Ovary (tissue), 9 donors: ENCODE measurements around the gene NEBL. TPM values are rescaled to one million over a fixed set of nuclear protein-coding genes. Genes with fewer than 3 reads are reported as not detected.

Source experiments
- DNase-seq, 5 donors: peaks; one replicate each; pipeline ENCODE4 v3.0.0-alpha.2; 2019 to 2020
- H3K27ac ChIP-seq, 2 donors: fragments of 200-600 bp; one replicate each; pipeline versions ENCODE4 v1.5.1 to v1.8.0; 2019 to 2022
- H3K27me3 ChIP-seq: fragments of 200-600 bp; one replicate; pipeline ENCODE4 v1.8.0; 2022
- H3K36me3 ChIP-seq: fragments of 200-600 bp; sonication (generic); one replicate; pipeline ENCODE4 v1.5.1; 2019
- H3K4me1 ChIP-seq: one replicate; pipeline ENCODE4 v1.8.1; 2013; ENCODE audit warnings: mild to moderate bottlenecking, moderate library complexity; ENCODE audit not compliant: insufficient read depth
- H3K4me3 ChIP-seq: fragments of 200-600 bp; sonication (generic); one replicate; pipeline ENCODE4 v1.5.1; 2017
- H3K9me3 ChIP-seq, 2 donors: fragments of 200-600 bp in 1 of 2; sonication (generic) in 1 of 2; one replicate each; pipeline versions ENCODE4 v1.5.1 to v1.8.1; 2013 to 2019; ENCODE audit warnings: mild to moderate bottlenecking in 1 of 2, moderate library complexity in 1 of 2
- EP300 ChIP-seq: sonication (generic); formaldehyde crosslinking; IDR thresholded peaks from one replicate; pipeline ENCODE4 v1.6.1; 2017; ENCODE audit warnings: antibody characterized with exemption
- POLR2A ChIP-seq: fragments of 450-650 bp; IDR thresholded peaks from one replicate; pipeline ENCODE4 v1.6.1; 2017; ENCODE audit warnings: antibody characterized with exemption, mild to moderate bottlenecking, moderate library complexity
- WGBS, 3 donors: extraction: QIAGEN DNeasy Blood & Tissue Kit in 1 of 3; methylation state at CpG; one replicate each; pipeline versions ENCODE4 v1.1.5 to v1.1.7; 2013 to 2017; 5-methylcytosine and 5-hydroxymethylcytosine counted together
- intact Hi-C, 4 donors: fragments of 100-400 bp; cut with DNase I; formaldehyde crosslinking; loops; one replicate each; pipeline versions ENCODE4 v1.11.0 to v1.15.1; 2022 to 2023
- polyA plus RNA-seq, 2 donors: library from polyadenylated mRNA; stranded (reverse); fragments of 200-250 nt in 1 of 2; fragments of 350-450 nt in 1 of 2; fragmentation: Illumina TruSeq in 1 of 2; extraction: RNeasy Lipid Tissue Mini Kit (QIAGEN cat#74804) in 1 of 2; gene quantifications; one replicate each; pipeline ENCODE4 v1.2.3, GENCODE V29; 2013 to 2014
- total RNA-seq, 7 donors: library from RNA; depleted of rRNA in 2 of 7; stranded (reverse); fragments of >200 nt in 2 of 7; fragmentation: NEBNext Ultra II Directional in 3 of 7; extraction: Animal tissue kit (Norgen Biotek cat#: 25700) in 3 of 7; gene quantifications; one replicate each; pipeline versions ENCODE4 v1.1.0 to v1.2.4, GENCODE V29; 2016 to 2023
- TF ChIP-seq, protein P1 (sequence below), 3 donors: fragments of 450-650 bp in 2 of 3; fragments of 200-600 bp in 1 of 3; IDR thresholded peaks; one replicate each; pipeline versions ENCODE4 v1.5.1 to v1.8.0; 2016 to 2022; ENCODE audit warnings: antibody characterized with exemption in 3 of 3, mild to moderate bottlenecking in 1 of 3
- donor health status: DM: no; HTN: no; CAD: no; lungs with moderate emphysema.
- donor health status: DM: no; HTN: no; CAD: no.
- donor health status: Bipolar disorder and iron deficiency.
- donor health status: DM: yes; HTN: yes; CAD: no.
- donor health status: DM: no; HTN: no; CAD: no.
- donor health status: DM: yes; HTN: yes; CAD: no.

NEBL gene
- total and polyA plus RNA-seq, 9 donors: 0.83 to 17.9 (median 3.1) TPM

DNA sequence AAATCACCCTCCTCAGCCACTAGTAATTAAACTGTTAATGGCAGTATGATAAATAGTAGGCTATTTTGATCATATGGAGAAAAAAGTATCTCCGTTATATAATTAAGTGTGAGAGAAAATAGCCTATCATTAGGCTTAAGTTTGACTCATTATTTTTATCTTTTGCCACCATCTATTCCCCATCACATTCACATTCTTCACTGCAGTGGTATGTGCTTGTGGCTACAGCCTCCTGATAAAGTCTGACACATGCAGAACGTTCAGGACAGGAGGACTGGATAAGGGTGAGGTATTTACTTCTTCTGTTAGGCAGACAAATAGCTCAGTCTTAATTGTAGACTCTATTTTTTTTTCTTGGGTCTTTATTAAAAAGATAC lies 5.8 kb downstream of the NEBL start:
- H3K27me3 ChIP-seq: no peaks in the 10 kb centered on the region
- no peak for DNase-seq
- 49 to 55% (median 52%) methylated on average over 2 of the region's 2 CpGs for whole genome bisulfite sequencing, 3 donors
- H3K9me3 ChIP-seq: no peaks in the 10 kb centered on the region
- H3K4me1 ChIP-seq: no peaks in the 10 kb centered on the region
- H3K27ac ChIP-seq: no peak overlapping the region
- H3K36me3 ChIP-seq: no peaks in the 10 kb centered on the region
- intact Hi-C loops: no loop called here
- no peak for TF ChIP-seq POLR2A
- TF ChIP-seq, protein P1, sequence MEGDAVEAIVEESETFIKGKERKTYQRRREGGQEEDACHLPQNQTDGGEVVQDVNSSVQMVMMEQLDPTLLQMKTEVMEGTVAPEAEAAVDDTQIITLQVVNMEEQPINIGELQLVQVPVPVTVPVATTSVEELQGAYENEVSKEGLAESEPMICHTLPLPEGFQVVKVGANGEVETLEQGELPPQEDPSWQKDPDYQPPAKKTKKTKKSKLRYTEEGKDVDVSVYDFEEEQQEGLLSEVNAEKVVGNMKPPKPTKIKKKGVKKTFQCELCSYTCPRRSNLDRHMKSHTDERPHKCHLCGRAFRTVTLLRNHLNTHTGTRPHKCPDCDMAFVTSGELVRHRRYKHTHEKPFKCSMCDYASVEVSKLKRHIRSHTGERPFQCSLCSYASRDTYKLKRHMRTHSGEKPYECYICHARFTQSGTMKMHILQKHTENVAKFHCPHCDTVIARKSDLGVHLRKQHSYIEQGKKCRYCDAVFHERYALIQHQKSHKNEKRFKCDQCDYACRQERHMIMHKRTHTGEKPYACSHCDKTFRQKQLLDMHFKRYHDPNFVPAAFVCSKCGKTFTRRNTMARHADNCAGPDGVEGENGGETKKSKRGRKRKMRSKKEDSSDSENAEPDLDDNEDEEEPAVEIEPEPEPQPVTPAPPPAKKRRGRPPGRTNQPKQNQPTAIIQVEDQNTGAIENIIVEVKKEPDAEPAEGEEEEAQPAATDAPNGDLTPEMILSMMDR (IDR thresholded peaks at IDR 0.05): no peak
- TF ChIP-seq EP300: no peak
- H3K4me3 ChIP-seq: no peak overlapping the region

DNA sequence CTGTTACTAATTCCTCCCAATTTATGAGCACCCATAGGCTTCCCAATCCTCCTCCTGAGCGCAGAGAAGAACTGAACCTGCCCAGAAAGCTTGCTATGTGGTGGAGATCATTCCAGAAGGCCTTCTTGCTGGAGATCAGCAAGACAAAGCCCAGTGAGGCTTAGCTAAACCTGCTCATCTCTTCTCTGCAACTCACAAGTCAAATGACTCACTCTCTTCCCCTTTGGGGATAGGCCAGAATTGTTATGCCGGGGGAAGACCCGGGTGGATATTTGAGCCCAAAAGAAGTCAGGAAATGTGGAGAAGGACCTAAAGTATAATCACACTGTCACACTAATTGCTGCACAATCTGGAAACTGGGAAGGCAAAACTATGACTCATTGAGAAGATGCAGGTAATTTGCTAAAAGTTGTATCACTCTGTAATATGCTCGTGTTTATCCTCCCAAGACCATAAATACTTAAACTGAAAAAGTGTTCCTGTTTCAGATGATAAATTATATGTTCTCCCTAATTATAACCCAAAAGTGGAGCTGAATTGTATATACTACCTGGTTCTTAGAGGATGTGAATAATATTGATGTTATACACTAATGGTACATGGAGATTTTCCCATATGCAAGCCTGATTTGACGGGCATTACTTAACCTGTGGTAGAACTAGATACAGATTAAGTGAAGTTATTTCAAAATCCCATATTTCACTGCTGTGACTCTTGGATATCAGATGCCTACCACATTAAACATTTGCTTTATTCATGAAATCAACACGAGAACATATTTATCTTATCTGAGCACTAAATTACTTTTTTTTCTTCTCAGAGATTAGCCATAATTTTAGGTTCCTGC lies 6.4 kb downstream of the NEBL start:
- Histone ChIP-seq H3K4me3 (no peak overlapping the region), H3K27ac (no peak overlapping the region), H3K36me3 (no peaks in the 10 kb centered on the region), H3K9me3 (no peaks in the 10 kb centered on the region), H3K27me3 (no peaks in the 10 kb centered on the region), H3K4me1 (no peaks in the 10 kb centered on the region)
- no peak for DNase-seq
- intact Hi-C loops: no loop called here
- WGBS, 3 donors: 72 to 80% (median 76%) methylated on average over 6 of the region's 6 CpGs
- TF ChIP-seq, protein P1 (IDR thresholded peaks at IDR 0.05): no peak
- TF ChIP-seq POLR2A (no peak), EP300 (no peak)

DNA sequence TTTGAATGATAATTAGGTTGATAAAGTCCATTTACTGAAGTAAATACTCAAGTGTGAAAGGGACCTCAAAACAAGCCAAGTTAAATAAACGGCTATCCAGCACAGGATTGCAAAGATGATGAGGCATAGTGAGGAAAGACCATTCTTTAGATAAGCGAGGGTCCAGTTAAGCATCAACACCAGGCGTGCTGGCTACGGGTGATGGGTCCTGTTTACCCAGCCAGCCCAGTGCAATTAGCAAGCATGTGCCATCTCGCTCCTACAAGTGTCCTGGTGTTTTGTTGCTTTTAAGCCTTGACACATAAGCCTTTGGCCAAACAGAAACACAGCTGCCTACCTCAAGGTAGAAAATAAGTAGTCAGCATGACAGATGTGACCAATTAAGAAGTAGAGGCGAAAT lies 7.1 kb downstream of the NEBL start:
- no peaks in the 10 kb centered on the region for H3K36me3 ChIP-seq
- intact Hi-C loops: no loop called here
- no peak for DNase-seq
- WGBS, 3 donors: 82 to 85% (median 83%) methylated on average over 6 of the region's 6 CpGs
- TF ChIP-seq POLR2A (no peak), EP300 (no peak)
- TF ChIP-seq, protein P1 (IDR thresholded peaks at IDR 0.05): no peak
- H3K4me1 ChIP-seq: no peaks in the 10 kb centered on the region
- H3K27ac ChIP-seq: no peak overlapping the region
- no peaks in the 10 kb centered on the region for H3K9me3 ChIP-seq
- H3K27me3 ChIP-seq: no peaks in the 10 kb centered on the region
- no peak overlapping the region for H3K4me3 ChIP-seq

DNA sequence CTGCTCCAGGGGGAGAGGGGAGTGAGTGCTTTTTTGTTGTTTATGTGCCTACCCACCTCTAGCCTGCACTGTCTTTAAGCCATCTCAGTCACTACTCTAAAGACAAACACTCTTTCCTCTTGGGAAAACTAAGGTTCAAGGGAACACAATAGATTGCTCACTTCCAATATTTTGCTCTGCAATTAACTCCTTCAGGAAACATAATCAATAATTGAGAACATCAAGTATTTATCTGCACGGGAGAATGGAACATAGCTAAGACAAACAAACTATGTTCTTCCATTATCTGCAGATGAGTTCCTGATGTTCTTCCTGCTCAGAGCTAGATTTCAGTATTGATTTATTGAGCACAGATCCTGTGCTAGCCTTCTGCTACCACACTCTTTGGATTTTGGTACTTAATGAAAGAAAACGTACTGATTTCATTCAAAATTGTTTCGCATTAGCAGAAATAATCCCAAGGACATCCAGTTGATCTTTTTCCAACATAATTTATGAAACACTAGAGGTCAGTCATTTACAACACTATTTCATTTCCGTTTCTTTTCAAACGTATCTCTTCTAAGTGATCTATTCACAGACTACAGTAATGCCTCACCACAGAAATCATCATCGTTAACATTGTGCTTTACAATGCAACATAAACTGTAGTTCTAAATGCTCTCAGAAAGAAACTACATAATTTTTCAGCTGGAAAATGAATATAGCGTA lies 8.3 kb downstream of the NEBL start:
- Histone ChIP-seq H3K36me3 (no peaks in the 10 kb centered on the region), H3K9me3 (no peaks in the 10 kb centered on the region), H3K27me3 (no peaks in the 10 kb centered on the region), H3K27ac (no peak overlapping the region), H3K4me3 (no peak overlapping the region), H3K4me1 (no peaks in the 10 kb centered on the region)
- 18 to 23% (median 20%) methylated on average over 7 of the region's 7 CpGs for WGBS, 3 donors
- intact Hi-C loops: no loop called here
- no peak for TF ChIP-seq POLR2A
- TF ChIP-seq, protein P1 (IDR thresholded peaks at IDR 0.05): no peak
- TF ChIP-seq EP300: no peak
- DNase-seq: no peak
